Endothelial cell of umbilical vein (primary cell): ENCODE measurements around the gene RAB39B. TPM values are rescaled to one million over a fixed set of nuclear protein-coding genes. Genes with fewer than 3 reads are reported as not detected.

Experiments
- BruUV-seq: library from RNA; stranded (reverse); fragments of 400-500 nt; replicated peaks from 2 replicates; lab custom pipeline; 2021; lab: Mats Ljungman, UMichigan
- CTCF ChIA-PET: fragments of 300-600, 350-600 bp; sonication (Branson Sonifier 250); formaldehyde crosslinking; loops from one replicate; lab custom pipeline; 2021; ENCODE audit warnings: antibody characterized with exemption, inconsistent platforms; lab: Charles Lee
- POLR2A ChIA-PET: fragments of 300-600, 350-600 bp; sonication (Branson Sonifier 250); formaldehyde crosslinking; loops from one replicate; lab custom pipeline; 2021; ENCODE audit warnings: antibody characterized with exemption, inconsistent platforms; lab: Charles Lee
- DNase-seq: peaks from one replicate; pipeline ENCODE4 v3.0.0-alpha.2; 2011; ENCODE audit warnings: low read depth, low spot score
- FAIRE-seq: peaks from 2 replicates; lab custom pipeline; 2011; peaks lifted over from hg19 to GRCh38; lab: Jason Lieb, UNC
- H2AFZ ChIP-seq: 2 replicates; pipeline ENCODE4 v1.6.0; 2012; ENCODE audit warnings: low read depth, low read length, control low read depth, inconsistent platforms
- H3K27ac ChIP-seq: 2 replicates; pipeline ENCODE4 v1.5.1; 2011; ENCODE audit warnings: low read depth, mild to moderate bottlenecking, control low read depth, low read length, moderate library complexity; ENCODE audit not compliant: insufficient read depth
- H3K27me3 ChIP-seq, 2 experiments: 2 replicates each; pipeline versions ENCODE4 v1.6.0 to v1.6.1; 2011; ENCODE audit warnings: low read length in 2 of 2, mixed read lengths in 1 of 2; ENCODE audit not compliant: control insufficient read depth in 2 of 2, insufficient read depth in 2 of 2
- H3K36me3 ChIP-seq, 2 experiments: 2 replicates in 1 of 2; 3 replicates in 1 of 2; pipeline ENCODE4 v1.5.1; 2011; ENCODE audit warnings: low read length in 2 of 2, mild to moderate bottlenecking in 1 of 2, moderate library complexity in 1 of 2; ENCODE audit not compliant: control insufficient read depth in 2 of 2, insufficient read depth in 2 of 2; ENCODE audit errors: extremely low read depth in 1 of 2
- H3K4me1 ChIP-seq: 3 replicates; pipeline ENCODE4 v1.5.1; 2011; ENCODE audit warnings: mild to moderate bottlenecking, low read length; ENCODE audit not compliant: control insufficient read depth, insufficient read depth; ENCODE audit errors: extremely low read depth
- H3K4me2 ChIP-seq: 2 replicates; pipeline ENCODE4 v1.6.1; 2011; ENCODE audit warnings: low read length, control low read depth, mixed read lengths; ENCODE audit not compliant: insufficient read depth
- H3K4me3 ChIP-seq, 3 experiments: fragments of 200-600 bp in 1 of 3; sonication (generic), shearing (Covaris generic) in 1 of 3; replicated peaks in 1 of 3; 2 replicates each; pipeline ENCODE4 v1.5.1; 2011 to 2016; ENCODE audit warnings: control low read depth in 3 of 3, low read length in 3 of 3, mild to moderate bottlenecking in 2 of 3, inconsistent platforms in 1 of 3, low read depth in 1 of 3, moderate library complexity in 1 of 3; ENCODE audit not compliant: insufficient read depth in 1 of 3
- H3K79me2 ChIP-seq: 2 replicates; pipeline ENCODE4 v1.6.0; 2012; ENCODE audit warnings: low read length, inconsistent platforms; ENCODE audit not compliant: control insufficient read depth, insufficient read depth
- H3K9ac ChIP-seq: replicated peaks from 2 replicates; pipeline ENCODE3; 2011; ENCODE audit warnings: low read length, control low read depth; ENCODE audit not compliant: insufficient read depth; ENCODE audit errors: extremely low read depth
- H3K9me1 ChIP-seq: replicated peaks from 3 replicates; pipeline ENCODE4 v1.6.0; 2011; ENCODE audit warnings: mild to moderate bottlenecking, low read length; ENCODE audit not compliant: control insufficient read depth, insufficient read depth; ENCODE audit errors: extremely low read depth
- H3K9me3 ChIP-seq: replicated peaks from 2 replicates; pipeline ENCODE4 v1.5.1; 2012; ENCODE audit warnings: low read length, inconsistent platforms; ENCODE audit not compliant: control insufficient read depth, insufficient read depth
- H4K20me1 ChIP-seq: replicated peaks from 2 replicates; pipeline ENCODE3; 2011; ENCODE audit warnings: mild to moderate bottlenecking, low read length; ENCODE audit not compliant: control insufficient read depth, insufficient read depth; ENCODE audit errors: extremely low read depth
- CTCF ChIP-seq, 2 donors: IDR thresholded peaks; 1 replicate in 1 of 2; 2 replicates in 1 of 2; pipeline ENCODE4 v1.5.1; 2011; ENCODE audit warnings: low read length in 2 of 2, mild to moderate bottlenecking in 2 of 2, moderate library complexity in 2 of 2, control low read depth in 1 of 2, inconsistent platforms in 1 of 2, low read depth in 1 of 2; ENCODE audit not compliant: insufficient read depth in 1 of 2; ENCODE audit errors: extremely low read depth in 1 of 2
- EZH2 ChIP-seq: IDR thresholded peaks from 2 replicates; pipeline ENCODE4 v1.6.1; 2012; ENCODE audit warnings: borderline replicate concordance, low read depth, mild to moderate bottlenecking, moderate library complexity, low read length, inconsistent platforms; ENCODE audit not compliant: severe bottlenecking
- FOS ChIP-seq: IDR thresholded peaks from 2 replicates; pipeline ENCODE4 v1.6.1; 2011; ENCODE audit warnings: mild to moderate bottlenecking, low read length, moderate library complexity, borderline replicate concordance; ENCODE audit not compliant: insufficient read depth
- GATA2 ChIP-seq: IDR thresholded peaks from 2 replicates; pipeline ENCODE4 v1.7.0; 2011; ENCODE audit warnings: low read depth, mild to moderate bottlenecking, moderate library complexity, mixed read lengths, low read length; ENCODE audit not compliant: insufficient read length, insufficient read depth
- JUN ChIP-seq: IDR thresholded peaks from 2 replicates; pipeline ENCODE4 v1.6.1; 2011; ENCODE audit warnings: borderline replicate concordance, low read depth; ENCODE audit not compliant: insufficient read length, insufficient read depth
- MYC ChIP-seq: IDR thresholded peaks from one replicate; pipeline ENCODE4 v1.6.1; 2011; ENCODE audit warnings: mild to moderate bottlenecking, low read depth, low read length
- POLR2A ChIP-seq: IDR thresholded peaks from 2 replicates; pipeline ENCODE4 v1.6.1; 2012; ENCODE audit warnings: low read depth, mild to moderate bottlenecking, control low read depth, low read length
- POLR2AphosphoS5 ChIP-seq: IDR thresholded peaks from 2 replicates; pipeline ENCODE4 v1.6.1; 2012; ENCODE audit warnings: low read depth, mild to moderate bottlenecking, control low read depth, low read length, moderate library complexity; ENCODE audit not compliant: insufficient read depth
- dilution Hi-C: fragments of 300-500 bp; cut with MboI; formaldehyde crosslinking; loops from one replicate; pipeline ENCODE4 v1.15.0; 2019; ENCODE audit warnings: low sequenced_read_pairs; ENCODE audit not compliant: extremely low pct_ligation_motif_present
- intact Hi-C: fragments of 100-400 bp; cut with micrococcal nuclease; formaldehyde crosslinking; loops from one replicate; pipeline ENCODE4 v1.10.0; 2022
- polyA plus RNA-seq, 4 experiments: library from polyadenylated mRNA; depleted of rRNA in 3 of 4; stranded (reverse) in 3 of 4; unstranded in 1 of 4; fragments of >200 nt; gene quantifications; 2 replicates each; pipeline versions ENCODE4 v1.2.1 to v1.2.3, GENCODE V29; 2011 to 2012; ENCODE audit warnings: missing spikeins in 1 of 4
- total RNA-seq: library from RNA; stranded (reverse); gene quantifications from 2 replicates; pipeline ENCODE4 v1.2.3, GENCODE V29; 2021
- TF ChIP-seq, protein P1 (sequence below): IDR thresholded peaks from 2 replicates; pipeline ENCODE4 v1.6.1; 2011; ENCODE audit not compliant: insufficient read depth, insufficient read length

RAB39B gene
- total and polyA plus RNA-seq, 2 donors (not counting 3 experiments of a cell fraction or from before 2014, with no cell fraction given) = not detected

GRCh38 chrX:155237719-155238118 lies 26.6 kb downstream of the RAB39B start:
- TF ChIP-seq, protein P1, sequence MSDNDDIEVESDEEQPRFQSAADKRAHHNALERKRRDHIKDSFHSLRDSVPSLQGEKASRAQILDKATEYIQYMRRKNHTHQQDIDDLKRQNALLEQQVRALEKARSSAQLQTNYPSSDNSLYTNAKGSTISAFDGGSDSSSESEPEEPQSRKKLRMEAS = no peak
- TF ChIP-seq GATA2 = no peak
- dilution Hi-C loops = no loop called here
- BruUV-seq = no TSS peak
- Histone ChIP-seq H3K4me2 (no peak overlapping the region), H2AFZ (no peak overlapping the region), H3K9me1 (no peaks in the 10 kb centered on the region), H3K4me3 (no peak overlapping the region), H4K20me1 (no peaks in the 10 kb centered on the region), H3K27ac (no peak overlapping the region), H3K36me3 (peaks cover 5 to 8% of the 10 kb centered on the region in 2 experiments), H3K9me3 (no peaks in the 10 kb centered on the region), H3K4me1 (no peaks in the 10 kb centered on the region), H3K27me3 (no peaks in the 10 kb centered on the region), H3K79me2 (peaks cover 2% of the 10 kb centered on the region), H3K9ac (no peak overlapping the region)
- FAIRE-seq = no peak
- DNase-seq = no peak
- CTCF ChIA-PET = interaction anchor here (2.6 kb wide), 1 partner anchor 21 kb away, joined by 6 read pairs; the partner anchor contains the start of gene VBP1
- POLR2A ChIA-PET = no interaction called here
- intact Hi-C loops = no loop called here

- no TSS peak for BruUV-seq
- POLR2A ChIA-PET = no interaction called here
- TF ChIP-seq JUN = no peak
- no peak for TF ChIP-seq POLR2A
- TF ChIP-seq MYC = no peak
- TF ChIP-seq CTCF (IDR thresholded peaks at IDR 0.05; ENCODE audit: extremely low read depth in 1 of 2, insufficient read depth in 1 of 2, low read depth in 1 of 2, low read length in 2 of 2) = no peak
- TF ChIP-seq, protein P1 = no peak
- TF ChIP-seq GATA2 = no peak
- no peak for TF ChIP-seq EZH2
- no peak for TF ChIP-seq FOS
- TF ChIP-seq POLR2AphosphoS5 = no peak
- Histone ChIP-seq H3K27me3 (no peaks in the 10 kb centered on the region), H3K4me3 (no peak overlapping the region), H3K9me1 (no peaks in the 10 kb centered on the region), H3K9me3 (no peaks in the 10 kb centered on the region), H4K20me1 (no peaks in the 10 kb centered on the region), H3K9ac (no peak overlapping the region), H3K79me2 (peaks cover 5% of the 10 kb centered on the region), H3K4me2 (no peak overlapping the region), H2AFZ (no peak overlapping the region), H3K4me1 (no peaks in the 10 kb centered on the region), H3K27ac (no peak overlapping the region), H3K36me3 (peaks cover 5 to 8% of the 10 kb centered on the region in 2 experiments)
- no peak for DNase-seq
- CTCF ChIA-PET = interaction anchor here (0.7 kb wide), 1 partner anchor 19 kb away, joined by 3 read pairs; the partner anchor contains the start of gene VBP1
- intact Hi-C loops = no loop called here
- dilution Hi-C loops = no loop called here
- FAIRE-seq = no peak
Observed at GRCh38 chrX:155235891-155236290, 28.4 kb downstream of the RAB39B start.
